Neuronal stem cell (in vitro differentiated cells): ENCODE data around the gene EIF6.

ENCODE experiments used
- DNase-seq: peaks from one replicate; pipeline ENCODE4 v3.0.0-alpha.2; 2013; ENCODE audit warnings: low spot score
- H2AFZ ChIP-seq: one replicate; pipeline ENCODE4 v1.6.1; 2013; ENCODE audit warnings: mild to moderate bottlenecking, low read length, inconsistent platforms
- H2AK5ac ChIP-seq: 2 replicates; pipeline ENCODE4 v1.6.1; 2013; ENCODE audit warnings: low read depth, mild to moderate bottlenecking, inconsistent platforms, low read length, moderate library complexity, mixed read lengths
- H2BK120ac ChIP-seq: 2 replicates; pipeline ENCODE4 v1.6.1; 2013; ENCODE audit warnings: low read depth, mild to moderate bottlenecking, inconsistent platforms, low read length, moderate library complexity, mixed read lengths
- H2BK12ac ChIP-seq: one replicate; pipeline ENCODE4 v1.6.1; 2013; ENCODE audit warnings: low read length, inconsistent platforms
- H2BK15ac ChIP-seq: 2 replicates; pipeline ENCODE4 v1.6.1; 2013; ENCODE audit warnings: mild to moderate bottlenecking, low read length, inconsistent platforms, mixed read lengths
- H2BK5ac ChIP-seq: one replicate; pipeline ENCODE4 v1.6.1; 2013; ENCODE audit warnings: inconsistent platforms, mild to moderate bottlenecking, low read length, moderate library complexity
- H3K14ac ChIP-seq: one replicate; pipeline ENCODE4 v1.6.1; 2013; ENCODE audit warnings: low read length, inconsistent platforms
- H3K18ac ChIP-seq: 2 replicates; pipeline ENCODE4 v1.6.1; 2013; ENCODE audit warnings: low read length, inconsistent platforms
- H3K23ac ChIP-seq: 2 replicates; pipeline ENCODE4 v1.6.1; 2013; ENCODE audit warnings: low read depth, mild to moderate bottlenecking, mixed read lengths, low read length, inconsistent platforms; ENCODE audit not compliant: poor library complexity
- H3K27ac ChIP-seq: replicated peaks from 3 replicates; pipeline ENCODE4 v1.5.1; 2013; ENCODE audit warnings: low read length, inconsistent platforms
- H3K27me3 ChIP-seq, 3 experiments: 2 replicates each; pipeline ENCODE4 v1.6.1; 2013; ENCODE audit warnings: low read length in 3 of 3, mild to moderate bottlenecking in 2 of 3, inconsistent platforms in 1 of 3, low read depth in 1 of 3, mixed read lengths in 1 of 3, moderate library complexity in 1 of 3; ENCODE audit not compliant: control insufficient read depth in 3 of 3, insufficient read depth in 3 of 3
- H3K36me3 ChIP-seq, 2 donors: replicated peaks in 1 of 2; 2 replicates each; pipeline ENCODE4 v1.6.1; 2013; ENCODE audit warnings: low read length in 2 of 2; ENCODE audit not compliant: control insufficient read depth in 2 of 2, insufficient read depth in 2 of 2
- H3K4ac ChIP-seq: 2 replicates; pipeline ENCODE4 v1.6.1; 2013; ENCODE audit warnings: inconsistent platforms, mild to moderate bottlenecking, low read length, moderate library complexity
- H3K4me1 ChIP-seq, 2 donors: 1 replicate in 1 of 2; 2 replicates in 1 of 2; pipeline ENCODE4 v1.6.1; 2013; ENCODE audit warnings: low read length in 2 of 2, low read depth in 1 of 2; ENCODE audit not compliant: control insufficient read depth in 2 of 2, insufficient read depth in 1 of 2
- H3K4me2 ChIP-seq: one replicate; pipeline ENCODE4 v1.6.1; 2013; ENCODE audit warnings: mild to moderate bottlenecking, low read length, inconsistent platforms; ENCODE audit not compliant: insufficient read depth, poor library complexity, severe bottlenecking
- H3K4me3 ChIP-seq, 2 donors: 2 replicates each; pipeline ENCODE4 v1.5.1; 2013; ENCODE audit warnings: low read length in 2 of 2, mild to moderate bottlenecking in 2 of 2, inconsistent platforms in 1 of 2, moderate library complexity in 1 of 2
- H3K79me1 ChIP-seq: one replicate; pipeline ENCODE4 v1.6.1; 2013; ENCODE audit warnings: low read depth, mild to moderate bottlenecking, inconsistent platforms, low read length, moderate library complexity
- H3K9ac ChIP-seq: one replicate; pipeline ENCODE4 v1.6.1; 2013; ENCODE audit warnings: mild to moderate bottlenecking, low read depth, low read length, inconsistent platforms; ENCODE audit not compliant: poor library complexity
- H3K9me3 ChIP-seq, 2 donors: replicated peaks in 1 of 2; 2 replicates each; pipeline versions ENCODE3 to v1.6.1; 2013; ENCODE audit warnings: low read length in 2 of 2, mild to moderate bottlenecking in 2 of 2, inconsistent platforms in 1 of 2, low read depth in 1 of 2, mixed read lengths in 1 of 2, moderate library complexity in 1 of 2; ENCODE audit not compliant: control insufficient read depth in 2 of 2, insufficient read depth in 1 of 2
- H4K8ac ChIP-seq: one replicate; pipeline ENCODE4 v1.6.1; 2013; ENCODE audit warnings: low read depth, mild to moderate bottlenecking, inconsistent platforms, low read length, moderate library complexity
- H4K91ac ChIP-seq: one replicate; pipeline ENCODE4 v1.6.1; 2013; ENCODE audit warnings: low read length, low read depth, mild to moderate bottlenecking, inconsistent platforms; ENCODE audit not compliant: poor library complexity
- WGBS, 2 donors: extraction: QIAGEN DNeasy Blood & Tissue Kit; methylation state at CpG; one replicate each; pipeline ENCODE4 v1.1.7; 2013; ENCODE audit warnings: missing lambda C conversion rate in 2 of 2, mixed read lengths in 1 of 2; ENCODE audit not compliant: insufficient read length in 2 of 2, insufficient replicate concordance in 1 of 2; ENCODE audit errors: extremely low coverage in 2 of 2; 5-methylcytosine and 5-hydroxymethylcytosine counted together

The EIF6 gene

GRCh38 chr20:35298264-35298663 lies 13.7 kb upstream of the EIF6 start:
- H3K4me1 ChIP-seq, result no peaks in the 10 kb centered on the region
- H4K91ac ChIP-seq, result no peak overlapping the region
- no peak overlapping the region for H3K4me3 ChIP-seq
- WGBS, 2 donors, result no CpG with 5 or more reads among the region's 5 CpGs
- H3K23ac ChIP-seq, result no peak overlapping the region
- peak overlapping the region; percentile 29 for H2AK5ac ChIP-seq
- no peak overlapping the region for H3K9ac ChIP-seq
- H2AFZ ChIP-seq, result no peak overlapping the region
- H3K27me3 ChIP-seq, result peaks cover 0 to 13% (median 0%) of the 10 kb centered on the region in 3 experiments
- no peak overlapping the region for H2BK15ac ChIP-seq
- no peaks in the 10 kb centered on the region for H3K9me3 ChIP-seq
- H3K36me3 ChIP-seq, result peaks cover 0 to 3% of the 10 kb centered on the region in 2 donors
- no peaks in the 10 kb centered on the region for H3K79me1 ChIP-seq
- no peak overlapping the region for H2BK120ac ChIP-seq
- H3K27ac ChIP-seq, result no peak overlapping the region
- no peak overlapping the region for H3K18ac ChIP-seq
- DNase-seq, result no peak
- no peak overlapping the region for H3K14ac ChIP-seq
- no peak overlapping the region for H4K8ac ChIP-seq
- no peak overlapping the region for H3K4ac ChIP-seq
- H3K4me2 ChIP-seq, result no peak overlapping the region
- H2BK12ac ChIP-seq, result no peak overlapping the region
- H2BK5ac ChIP-seq, result no peak overlapping the region

- Histone ChIP-seq H3K27ac (no peak overlapping the region), H4K91ac (no peak overlapping the region), H3K18ac (no peak overlapping the region), H3K4me3 (no peak overlapping the region), H3K9ac (no peak overlapping the region), H3K4me1 (no peaks in the 10 kb centered on the region), H4K8ac (no peak overlapping the region), H2BK5ac (no peak overlapping the region), H2BK12ac (no peak overlapping the region), H3K23ac (no peak overlapping the region), H3K4ac (no peak overlapping the region), H3K14ac (no peak overlapping the region), H2BK120ac (no peak overlapping the region), H3K27me3 (peaks cover 0 to 16% (median 0%) of the 10 kb centered on the region in 3 experiments), H3K36me3 (no peaks in the 10 kb centered on the region), H2BK15ac (peak overlapping the region; percentile 64), H3K9me3 (no peaks in the 10 kb centered on the region), H2AFZ (no peak overlapping the region), H2AK5ac (no peak overlapping the region), H3K79me1 (no peaks in the 10 kb centered on the region), H3K4me2 (no peak overlapping the region)
- WGBS, 2 donors, result no CpG with 5 or more reads among the region's 14 CpGs
- no peak for DNase-seq
These were observed 13.2 kb upstream of the EIF6 start for GRCh38 chr20:35297740-35298139.

GRCh38 chr20:35297155-35297554 lies 12.6 kb upstream of the EIF6 start:
- WGBS, 2 donors, result no CpG with 5 or more reads among the region's 8 CpGs
- H2BK15ac ChIP-seq, result no peak overlapping the region
- no peak for DNase-seq

GRCh38 chr20:35296101-35296554 lies 11.6 kb upstream of the EIF6 start:
- Histone ChIP-seq H3K27me3 (peaks cover 0 to 29% (median 0%) of the 10 kb centered on the region in 3 experiments), H3K4me3 (no peak overlapping the region), H3K36me3 (no peaks in the 10 kb centered on the region), H3K4me1 (no peaks in the 10 kb centered on the region), H2BK15ac (no peak overlapping the region), H2AFZ (no peak overlapping the region), H2BK5ac (no peak overlapping the region), H2AK5ac (peak overlapping the region; percentile 2), H2BK120ac (no peak overlapping the region), H4K8ac (no peak overlapping the region), H3K9me3 (no peaks in the 10 kb centered on the region), H4K91ac (no peak overlapping the region), H3K18ac (no peak overlapping the region), H3K27ac (no peak overlapping the region), H3K14ac (no peak overlapping the region), H3K9ac (no peak overlapping the region), H3K23ac (no peak overlapping the region), H2BK12ac (no peak overlapping the region), H3K79me1 (no peaks in the 10 kb centered on the region), H3K4ac (no peak overlapping the region), H3K4me2 (no peak overlapping the region)
- WGBS, 2 donors, result no CpG with 5 or more reads among the region's 9 CpGs
- DNase-seq, result no peak

More at GRCh38 chr20:35297155-35297554, 12.6 kb upstream of the EIF6 start:
- no peak overlapping the region for H3K4me2 ChIP-seq
- H3K23ac ChIP-seq, result no peak overlapping the region
- H3K4me1 ChIP-seq, result no peaks in the 10 kb centered on the region
- no peak overlapping the region for H4K8ac ChIP-seq
- H2AFZ ChIP-seq, result no peak overlapping the region
- no peaks in the 10 kb centered on the region for H3K79me1 ChIP-seq
- H3K27me3 ChIP-seq, result peaks cover 0 to 20% (median 0%) of the 10 kb centered on the region in 3 experiments
- H2BK5ac ChIP-seq, result no peak overlapping the region
- no peaks in the 10 kb centered on the region for H3K9me3 ChIP-seq
- H2BK120ac ChIP-seq, result no peak overlapping the region
- H2AK5ac ChIP-seq, result peak overlapping the region; percentile 16
- H3K27ac ChIP-seq, result no peak overlapping the region
- H3K18ac ChIP-seq, result no peak overlapping the region
- H4K91ac ChIP-seq, result no peak overlapping the region
- H3K4me3 ChIP-seq, result no peak overlapping the region
- H3K14ac ChIP-seq, result no peak overlapping the region
- H2BK12ac ChIP-seq, result no peak overlapping the region
- no peak overlapping the region for H3K4ac ChIP-seq
- no peaks in the 10 kb centered on the region for H3K36me3 ChIP-seq
- no peak overlapping the region for H3K9ac ChIP-seq
